ENCODE data around the gene PORCN.

- TF ChIP-seq CTCF (IDR thresholded peaks at IDR 0.05) = no peak
- no peak for TF ChIP-seq POLR2A (IDR thresholded peaks at IDR 0.05)
Observed at GRCh38 chrX:48513670-48514069, 4.9 kb downstream of the PORCN start.

Data from right lobe of liver (tissue), 4 donors.